Upper lobe of right lung (tissue), 1 donor: ENCODE measurements around the gene FAM124B. TPM values are rescaled to one million over a fixed set of nuclear protein-coding genes. Genes with fewer than 3 reads are reported as not detected.

ENCODE experiments used
- ATAC-seq: fragments of 200-7000 bp; cut with Tn5 transposase; one replicate; pipeline ENCODE4 v1.9.1; 2020; ENCODE audit warnings: mild to moderate bottlenecking, moderate library complexity
- DNase-seq: peaks from one replicate; pipeline ENCODE4 v3.0.0-alpha.2; 2020
- H3K27ac ChIP-seq: fragments of 200-600 bp; one replicate; pipeline ENCODE4 v1.8.0; 2022
- H3K27me3 ChIP-seq: fragments of 200-600 bp; one replicate; pipeline ENCODE4 v1.8.0; 2022; ENCODE audit warnings: mild to moderate bottlenecking
- H3K36me3 ChIP-seq: fragments of 200-600 bp; one replicate; pipeline ENCODE4 v1.8.0; 2022
- H3K4me1 ChIP-seq: fragments of 200-600 bp; one replicate; pipeline ENCODE4 v1.8.0; 2022
- H3K4me3 ChIP-seq: fragments of 200-600 bp; one replicate; pipeline ENCODE4 v1.8.0; 2022; ENCODE audit warnings: mild to moderate bottlenecking
- H3K9me3 ChIP-seq: fragments of 200-600 bp; one replicate; pipeline ENCODE4 v1.8.0; 2022
- CTCF ChIP-seq: fragments of 200-600 bp; IDR thresholded peaks from one replicate; pipeline ENCODE4 v1.8.0; 2022; ENCODE audit warnings: antibody characterized with exemption
- intact Hi-C: fragments of 100-400 bp; cut with DNase I; formaldehyde crosslinking; loops from one replicate; pipeline ENCODE4 v1.11.0; 2022
- total RNA-seq: library from RNA; stranded (reverse); fragmentation: NEBNext Ultra II Directional; extraction: Animal tissue kit (Norgen Biotek cat#: 25700); gene quantifications from one replicate; pipeline ENCODE4 v1.2.1, GENCODE V29; 2021
- donor health status: DM: no; HTN: yes; CAD: no; lungs with severe emphysema.

The FAM124B gene
- total RNA-seq, 1 donor from 2014 or later = 4.4 TPM

GRCh38 chr2:224405412-224405811 is 3.5 kb upstream of the FAM124B start:
- ATAC-seq = no peak
- H3K27me3 ChIP-seq = no peaks in the 10 kb centered on the region
- no peak for TF ChIP-seq CTCF
- intact Hi-C loops = no loop called here
- DNase-seq = no peak
- H3K36me3 ChIP-seq = no peaks in the 10 kb centered on the region
- no peak overlapping the region for H3K27ac ChIP-seq
- H3K4me3 ChIP-seq = no peak overlapping the region
- H3K4me1 ChIP-seq = peaks cover 5% of the 10 kb centered on the region
- H3K9me3 ChIP-seq = no peaks in the 10 kb centered on the region

GRCh38 chr2:224404796-224405195 is 2.9 kb upstream of the FAM124B start:
- no peaks in the 10 kb centered on the region for H3K9me3 ChIP-seq
- no peaks in the 10 kb centered on the region for H3K27me3 ChIP-seq
- no peak overlapping the region for H3K4me3 ChIP-seq
- no peak for DNase-seq
- no peaks in the 10 kb centered on the region for H3K36me3 ChIP-seq
- H3K27ac ChIP-seq = no peak overlapping the region
- H3K4me1 ChIP-seq = peaks cover 5% of the 10 kb centered on the region
- intact Hi-C loops = no loop called here
- ATAC-seq = no peak
- TF ChIP-seq CTCF = no peak

- Histone ChIP-seq H3K27me3 (no peaks in the 10 kb centered on the region), H3K9me3 (no peaks in the 10 kb centered on the region), H3K27ac (no peak overlapping the region), H3K36me3 (no peaks in the 10 kb centered on the region), H3K4me1 (peaks cover 5% of the 10 kb centered on the region), H3K4me3 (no peak overlapping the region)
- TF ChIP-seq CTCF = no peak
- intact Hi-C loops = no loop called here
- DNase-seq (no peak), ATAC-seq (no peak)
These were observed 1.8 kb upstream of the FAM124B start for GRCh38 chr2:224403657-224404056.

- Histone ChIP-seq H3K36me3 (no peaks in the 10 kb centered on the region), H3K9me3 (no peaks in the 10 kb centered on the region), H3K27ac (peak overlapping the region; percentile 78), H3K4me3 (peak overlapping the region; percentile 49), H3K4me1 (peaks cover 5% of the 10 kb centered on the region), H3K27me3 (no peaks in the 10 kb centered on the region)
- DNase-seq = no peak
- peak; percentile 31 for ATAC-seq
- intact Hi-C loops = no loop called here
- TF ChIP-seq CTCF = no peak
These were observed 848 bp downstream of the FAM124B start for GRCh38 chr2:224400886-224401632.

GRCh38 chr2:224400174-224400810 is 1.6 kb downstream of the FAM124B start:
- DNase-seq = no peak
- peak overlapping the region; percentile 78 for H3K27ac ChIP-seq

More at GRCh38 chr2:224400174-224400810, 1.6 kb downstream of the FAM124B start:
- ATAC-seq = no peak
- no peaks in the 10 kb centered on the region for H3K27me3 ChIP-seq
- H3K4me3 ChIP-seq = peak overlapping the region; percentile 49
- intact Hi-C loops = no loop called here
- no peak for TF ChIP-seq CTCF
- H3K4me1 ChIP-seq = peaks cover 5% of the 10 kb centered on the region
- no peaks in the 10 kb centered on the region for H3K36me3 ChIP-seq
- H3K9me3 ChIP-seq = no peaks in the 10 kb centered on the region
